GM23248 (cell line): ENCODE data around the gene GRIK3.

Source experiments
- EZH2 ChIP-seq: fragments of 200-600 bp; sonication (generic); IDR thresholded peaks from 2 replicates; pipeline ENCODE4 v1.6.1; 2018; ENCODE audit warnings: antibody characterized with exemption, mild to moderate bottlenecking; ENCODE audit not compliant: insufficient read depth, poor library complexity, severe bottlenecking
- EZH2phosphoT487 ChIP-seq: fragments of 200-600 bp; sonication (generic); IDR thresholded peaks from 2 replicates; pipeline ENCODE4 v1.6.1; 2018; ENCODE audit warnings: antibody characterized with exemption, moderate library complexity, mild to moderate bottlenecking, low read depth; ENCODE audit not compliant: insufficient read depth

DNA sequence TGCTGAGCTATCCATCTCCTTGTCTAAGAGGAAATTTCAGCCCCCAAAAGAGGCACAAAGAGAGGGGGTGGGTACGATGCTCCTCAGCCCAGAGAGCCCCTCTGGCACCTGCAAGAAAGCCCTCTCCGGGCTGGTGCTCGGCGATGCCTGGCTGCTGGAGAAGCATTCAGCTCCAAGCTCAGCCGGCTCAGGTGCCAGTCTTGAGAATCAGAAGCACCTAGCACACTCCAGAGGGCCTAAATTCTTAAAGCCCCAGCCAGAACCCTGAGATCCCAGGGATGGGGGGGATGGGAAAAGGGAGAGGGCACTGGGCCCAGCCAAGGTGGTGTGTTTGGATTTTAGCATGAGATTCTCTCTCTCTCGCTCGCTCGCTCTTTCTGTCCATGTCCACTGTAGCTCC is 2.9 kb downstream of the GRIK3 start:
- TF ChIP-seq EZH2, result no peak
- no peak for TF ChIP-seq EZH2phosphoT487
